ENCODE data around the gene FBN2.

DNA sequence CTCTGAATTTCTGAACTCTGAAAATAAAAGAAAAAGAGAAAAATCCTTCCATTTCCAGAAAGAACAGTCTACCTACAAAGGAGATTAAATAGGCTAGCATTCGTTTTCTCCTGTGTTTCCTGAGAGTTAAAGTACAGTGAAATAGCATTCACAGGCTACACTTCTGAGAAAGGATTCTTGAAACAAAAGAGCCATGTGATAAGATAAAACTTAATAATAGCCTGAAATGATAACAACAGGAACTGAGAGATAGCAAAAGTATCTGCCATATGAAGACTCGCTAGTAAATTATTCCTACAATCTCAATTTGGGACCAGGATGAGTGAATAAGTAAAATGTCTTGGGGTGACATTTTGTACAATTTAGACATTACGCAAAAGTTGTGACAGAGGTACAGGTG is 62.4 kb downstream of the FBN2 start:
- TF ChIP-seq, protein P1, sequence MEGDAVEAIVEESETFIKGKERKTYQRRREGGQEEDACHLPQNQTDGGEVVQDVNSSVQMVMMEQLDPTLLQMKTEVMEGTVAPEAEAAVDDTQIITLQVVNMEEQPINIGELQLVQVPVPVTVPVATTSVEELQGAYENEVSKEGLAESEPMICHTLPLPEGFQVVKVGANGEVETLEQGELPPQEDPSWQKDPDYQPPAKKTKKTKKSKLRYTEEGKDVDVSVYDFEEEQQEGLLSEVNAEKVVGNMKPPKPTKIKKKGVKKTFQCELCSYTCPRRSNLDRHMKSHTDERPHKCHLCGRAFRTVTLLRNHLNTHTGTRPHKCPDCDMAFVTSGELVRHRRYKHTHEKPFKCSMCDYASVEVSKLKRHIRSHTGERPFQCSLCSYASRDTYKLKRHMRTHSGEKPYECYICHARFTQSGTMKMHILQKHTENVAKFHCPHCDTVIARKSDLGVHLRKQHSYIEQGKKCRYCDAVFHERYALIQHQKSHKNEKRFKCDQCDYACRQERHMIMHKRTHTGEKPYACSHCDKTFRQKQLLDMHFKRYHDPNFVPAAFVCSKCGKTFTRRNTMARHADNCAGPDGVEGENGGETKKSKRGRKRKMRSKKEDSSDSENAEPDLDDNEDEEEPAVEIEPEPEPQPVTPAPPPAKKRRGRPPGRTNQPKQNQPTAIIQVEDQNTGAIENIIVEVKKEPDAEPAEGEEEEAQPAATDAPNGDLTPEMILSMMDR (conservative IDR thresholded peaks at IDR 0.05) = no peak
- no peak for TF ChIP-seq ZFX (IDR thresholded peaks at IDR 0.05)

All from C4-2B (cell line).